ENCODE measurements around the gene HNF4A. TPM values are rescaled to one million over a fixed set of nuclear protein-coding genes. Genes with fewer than 3 reads are reported as not detected.
A peak's percentile ranks its signal among the peaks of the same experiment; 100 is the strongest.
"Not testable (repeated sequence)": the region's sequence is repeated elsewhere in the genome, so short reads cannot be mapped to it uniquely, and the experiment has no call there.

HNF4A gene
- total RNA-seq, 1 donor from 2014 or later: not detected

GRCh38 chr20:44450903-44451450 is 95.5 kb downstream of the HNF4A start:
- no peak for ATAC-seq (ENCODE audit: poor library complexity)
- intact Hi-C loops (cut with DNase I): no loop called here
- no peak for DNase-seq

DNA sequence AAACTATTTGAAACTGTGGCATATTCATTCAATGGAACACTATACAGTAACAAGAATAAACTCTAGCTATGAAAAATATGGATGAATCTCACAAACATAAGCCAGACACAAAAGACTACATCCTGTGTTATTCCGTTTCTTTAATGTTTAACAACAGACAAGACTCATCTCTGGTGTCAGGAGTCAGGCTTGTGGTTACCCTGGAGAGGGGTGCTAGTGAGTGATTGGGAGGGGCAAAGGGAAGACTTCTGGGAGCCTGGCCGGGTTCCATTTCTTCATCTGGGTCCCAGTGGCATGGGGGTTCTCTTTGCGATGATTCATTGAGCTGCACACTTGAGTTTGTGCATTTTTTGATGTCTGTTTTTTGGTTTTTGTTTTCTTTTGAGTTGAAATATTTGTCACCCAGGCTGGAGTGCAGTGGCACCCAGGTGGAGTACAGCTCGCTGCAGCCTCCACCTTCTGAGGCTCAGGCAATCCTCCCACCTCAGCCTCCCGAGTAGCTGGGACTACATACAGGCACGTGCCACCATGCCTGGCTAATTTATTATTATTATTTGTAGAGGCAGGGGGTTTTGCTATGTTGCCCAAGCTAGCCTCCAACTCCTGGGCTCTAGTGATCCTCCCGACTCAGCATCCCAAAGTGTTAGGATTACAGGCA is 98.9 kb downstream of the HNF4A start:
- DNase-seq: no peak
- no peak for ATAC-seq (ENCODE audit: poor library complexity)
- intact Hi-C loops (cut with DNase I): no loop called here

DNA sequence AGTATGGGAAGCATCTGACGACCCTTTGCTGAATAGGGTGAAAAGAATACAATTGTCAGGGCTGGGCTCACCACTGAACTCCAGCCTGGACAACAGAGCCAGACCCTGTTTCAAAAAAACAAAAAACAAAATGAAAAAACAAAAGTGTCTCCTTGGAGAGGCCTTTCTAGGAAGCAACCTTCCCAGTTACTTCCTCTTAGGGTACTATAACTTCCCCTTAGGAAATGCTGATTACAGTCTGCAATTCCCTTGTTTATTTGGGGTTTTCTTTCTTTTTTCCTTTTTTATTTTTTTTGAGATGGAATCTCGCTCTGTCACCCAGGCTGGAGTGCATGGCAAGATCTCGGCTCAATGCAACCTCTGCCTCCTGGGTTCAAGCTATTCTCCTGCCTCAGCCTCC is 99.6 kb downstream of the HNF4A start:
- intact Hi-C loops (cut with DNase I): no loop called here
- no peak for DNase-seq
- ATAC-seq (ENCODE audit: poor library complexity): no peak

- intact Hi-C loops (cut with DNase I): no loop called here
- ATAC-seq (ENCODE audit: poor library complexity) (no peak), DNase-seq (no peak)
Observed at GRCh38 chr20:44456611-44457010, 101.1 kb downstream of the HNF4A start.

DNA sequence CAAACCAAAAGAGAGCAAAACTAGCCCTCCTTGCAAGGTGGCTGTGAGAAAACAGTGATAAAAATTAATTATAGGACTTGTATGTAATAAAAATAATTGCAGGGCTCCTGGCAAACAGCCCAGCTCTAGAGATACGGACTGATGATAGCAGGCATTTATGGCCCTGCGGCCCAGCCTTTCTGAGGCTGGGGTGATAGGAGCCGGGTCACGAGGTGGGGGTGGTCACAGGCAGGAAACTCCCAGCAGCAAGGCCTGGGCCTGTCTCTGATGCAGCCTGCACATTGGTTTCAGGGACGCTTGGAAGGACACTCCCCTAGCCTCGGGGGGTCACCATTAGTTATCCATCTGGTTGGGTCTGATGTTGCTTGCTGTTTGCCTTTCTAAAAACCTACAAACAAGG is 101.5 kb downstream of the HNF4A start:
- no peak for ATAC-seq (ENCODE audit: poor library complexity)
- no peak for DNase-seq
- intact Hi-C loops (cut with DNase I): no loop called here

DNA sequence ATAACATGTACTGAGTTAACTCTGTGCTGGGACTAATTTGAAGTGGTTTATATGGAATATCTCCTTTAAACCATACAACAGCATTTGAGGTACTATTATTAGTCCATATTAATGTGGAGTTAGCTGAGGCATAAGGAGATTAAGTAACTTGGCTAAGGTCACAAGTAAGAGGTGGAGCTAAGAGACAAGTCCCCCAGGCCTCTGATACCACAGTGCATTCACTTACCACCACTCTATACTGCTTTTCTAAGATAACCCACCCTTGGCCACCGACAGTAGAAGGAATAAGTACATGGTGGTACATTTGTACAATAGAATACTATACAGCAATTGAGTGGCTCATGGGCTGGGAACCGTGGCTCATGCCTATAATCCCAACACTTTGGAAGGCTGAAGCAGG is 103.8 kb downstream of the HNF4A start:
- intact Hi-C loops (cut with DNase I): no loop called here
- ATAC-seq (ENCODE audit: poor library complexity) (no peak), DNase-seq (no peak)

- DNase-seq (no peak), ATAC-seq (ENCODE audit: poor library complexity) (peak; percentile 53)
- intact Hi-C loops (cut with DNase I): loop anchor here (2.0 kb wide), 1 partner anchor 244 kb away; no protein-coding TSS in a partner anchor
Observed at GRCh38 chr20:44460795-44461141, 105.3 kb downstream of the HNF4A start.

GRCh38 chr20:44461142-44461802 is 105.8 kb downstream of the HNF4A start:
- ATAC-seq (ENCODE audit: poor library complexity) (peak; percentile 18), DNase-seq (no peak)
- intact Hi-C loops (cut with DNase I): loop anchor here (2.0 kb wide), 1 partner anchor 244 kb away; no protein-coding TSS in a partner anchor

- intact Hi-C loops (cut with DNase I): loop anchor here (2.0 kb wide), 1 partner anchor 245 kb away; no protein-coding TSS in a partner anchor
- ATAC-seq (ENCODE audit: poor library complexity): no peak
- no peak for DNase-seq
Observed at GRCh38 chr20:44461803-44462174, 106.3 kb downstream of the HNF4A start.

DNA sequence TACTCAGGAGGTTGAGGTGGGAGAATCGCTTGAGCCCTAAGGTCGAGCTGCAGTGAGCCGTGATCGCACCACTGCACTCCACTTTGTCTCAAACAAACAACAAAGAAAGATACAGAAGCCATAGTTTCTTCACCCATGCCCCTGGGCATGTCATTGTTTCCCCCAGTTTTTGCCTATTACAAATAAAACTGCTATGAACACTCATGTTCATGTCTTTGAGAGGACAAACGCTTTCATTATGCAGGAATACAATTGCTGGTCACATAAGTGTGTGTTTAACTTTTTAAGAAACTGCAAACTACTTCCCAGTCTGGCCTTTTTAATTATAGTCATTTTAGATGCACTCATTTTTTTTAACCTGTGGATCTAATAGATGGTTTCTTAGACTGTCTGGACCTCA is 108.0 kb downstream of the HNF4A start:
- no peak for DNase-seq
- ATAC-seq (ENCODE audit: poor library complexity): no peak
- intact Hi-C loops (cut with DNase I): no loop called here

GRCh38 chr20:44464514-44464913 is 109.0 kb downstream of the HNF4A start:
- intact Hi-C loops (cut with DNase I): no loop called here
- ATAC-seq (ENCODE audit: poor library complexity) (no peak), DNase-seq (no peak)

DNA sequence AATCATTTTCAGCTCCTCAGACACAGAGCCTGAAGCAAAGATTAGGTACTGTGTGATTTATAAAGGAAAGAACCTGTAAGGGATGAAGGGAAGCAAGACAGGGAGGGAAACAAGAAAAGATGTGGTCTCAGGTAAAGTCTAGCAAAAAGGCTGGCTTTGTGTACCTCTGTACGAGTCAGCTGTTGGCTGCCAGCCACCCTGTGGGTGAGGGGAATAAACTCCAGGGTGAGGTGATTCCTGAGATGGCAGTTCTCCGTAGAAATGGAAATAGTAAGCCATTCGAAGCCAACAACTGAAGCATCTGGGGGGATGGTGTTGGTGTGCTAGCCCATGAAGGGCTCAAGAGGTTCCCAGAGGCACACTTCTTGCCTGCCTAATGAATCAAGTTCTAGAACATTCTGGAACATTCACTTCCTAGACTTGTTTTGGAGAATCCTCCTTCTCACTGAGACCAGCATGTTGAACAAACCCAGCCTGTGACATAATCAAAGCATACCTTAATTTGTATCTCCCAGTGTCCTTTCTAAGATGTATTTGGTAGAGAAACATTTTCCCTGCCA is 109.6 kb downstream of the HNF4A start:
- intact Hi-C loops (cut with DNase I): loop anchor here (5.0 kb wide), 1 partner anchor 73 kb away; no protein-coding TSS in a partner anchor

DNA sequence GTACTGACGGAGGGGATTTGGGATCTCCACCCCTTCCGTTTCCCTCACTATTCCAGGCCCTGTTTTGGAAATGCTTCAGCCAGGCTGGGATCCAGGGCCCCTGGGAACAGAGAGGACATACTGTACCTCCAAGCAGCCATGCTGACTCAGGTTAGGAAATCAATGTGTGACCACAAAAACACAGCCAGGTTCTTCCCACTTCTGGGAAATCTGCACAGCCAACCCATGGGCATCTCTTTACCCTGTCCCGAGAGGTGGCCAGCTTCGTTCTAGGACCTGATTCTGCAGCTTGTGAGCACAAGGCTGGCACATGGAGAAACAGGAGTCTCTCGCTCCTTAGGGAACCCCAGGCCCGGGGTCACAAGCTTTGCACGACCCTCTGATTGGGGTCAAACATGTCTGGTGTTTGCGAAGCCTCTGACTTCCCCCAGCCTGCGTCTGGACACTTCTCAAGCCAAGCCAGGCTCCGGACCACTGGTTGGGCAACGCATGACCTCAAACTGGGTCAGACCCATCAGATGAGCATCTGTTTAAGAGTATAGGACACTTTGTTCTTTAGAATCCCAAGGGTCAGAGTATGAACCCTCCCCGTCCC is 111.9 kb downstream of the HNF4A start:
- DNase-seq: peak; percentile 64
- intact Hi-C loops (cut with DNase I): loop anchor here (5.0 kb wide), 1 partner anchor 75 kb away; no protein-coding TSS in a partner anchor
- peak; percentile 76 for ATAC-seq (ENCODE audit: poor library complexity)

More for the DNA sequence above, 109.6 kb downstream of the HNF4A start:
- DNase-seq (no peak), ATAC-seq (ENCODE audit: poor library complexity) (no peak)

GRCh38 chr20:44468044-44468782 is 112.7 kb downstream of the HNF4A start:
- ATAC-seq (ENCODE audit: poor library complexity) (no peak), DNase-seq (no peak)
- intact Hi-C loops (cut with DNase I): loop anchor here (5.0 kb wide), 1 partner anchor 76 kb away; no protein-coding TSS in a partner anchor

DNA sequence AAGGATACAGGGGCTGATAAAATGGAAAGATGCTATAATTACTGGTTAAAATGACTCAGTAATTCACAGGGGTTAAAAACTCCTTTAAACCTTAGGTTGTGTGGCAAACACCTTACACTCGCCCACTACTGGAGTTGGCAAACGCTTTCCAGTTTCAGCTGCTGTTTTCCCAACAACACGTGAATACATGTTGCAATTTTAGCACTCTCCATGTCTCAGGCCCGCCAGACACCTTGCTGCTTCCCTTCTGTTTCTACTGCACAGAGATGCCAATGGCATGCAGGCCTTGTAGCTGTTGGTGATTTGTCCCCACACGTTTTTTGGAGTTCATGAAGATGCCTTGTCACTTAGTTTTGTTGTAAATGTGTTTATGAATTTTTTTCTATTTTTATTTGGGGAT is 114.8 kb downstream of the HNF4A start:
- no peak for DNase-seq
- intact Hi-C loops (cut with DNase I): no loop called here

DNA sequence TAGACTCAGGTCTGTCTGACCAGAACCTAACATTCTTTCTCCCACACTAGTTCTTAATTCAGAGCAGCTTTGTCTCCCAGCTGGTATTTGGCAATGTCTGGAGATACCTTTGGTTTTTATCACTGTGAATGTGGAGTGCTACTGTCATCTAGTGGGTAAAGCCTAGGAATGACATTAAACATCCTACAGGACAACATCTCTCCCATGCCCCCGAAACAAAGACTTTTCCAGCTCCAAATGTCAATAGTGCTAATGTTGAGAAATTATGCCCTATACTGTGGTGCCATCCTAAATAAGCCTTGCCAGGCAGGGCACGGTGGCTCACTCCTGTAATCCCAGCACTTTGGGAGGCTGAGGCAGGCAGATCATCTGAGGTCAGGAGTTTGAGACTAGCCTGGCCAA is 116.0 kb downstream of the HNF4A start:
- intact Hi-C loops (cut with DNase I): no loop called here
- ATAC-seq (ENCODE audit: poor library complexity): no peak
- DNase-seq: no peak

More for the DNA sequence above, 114.8 kb downstream of the HNF4A start:
- no peak for ATAC-seq (ENCODE audit: poor library complexity)

DNA sequence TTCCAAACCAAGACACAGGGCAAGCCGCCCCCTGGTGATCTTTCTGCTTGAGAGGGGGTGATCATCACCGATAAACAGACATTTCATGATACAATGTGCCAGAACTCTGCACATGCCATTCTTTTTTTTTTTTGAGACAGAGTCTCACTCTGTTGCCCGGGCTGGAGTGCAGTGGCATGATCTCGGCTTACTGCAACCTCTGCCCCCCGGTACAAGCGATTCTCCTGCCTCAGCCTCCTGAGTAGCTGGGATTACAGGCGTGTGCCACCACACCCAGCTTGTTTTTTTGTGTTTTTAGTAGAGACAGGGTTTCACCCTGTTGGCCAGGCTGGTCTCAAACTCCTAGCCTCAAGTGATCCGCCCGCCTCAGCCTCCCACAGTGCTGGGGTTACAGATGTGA is 116.8 kb downstream of the HNF4A start:
- DNase-seq; intact Hi-C loops (cut with DNase I): not testable (repeated sequence)

DNA sequence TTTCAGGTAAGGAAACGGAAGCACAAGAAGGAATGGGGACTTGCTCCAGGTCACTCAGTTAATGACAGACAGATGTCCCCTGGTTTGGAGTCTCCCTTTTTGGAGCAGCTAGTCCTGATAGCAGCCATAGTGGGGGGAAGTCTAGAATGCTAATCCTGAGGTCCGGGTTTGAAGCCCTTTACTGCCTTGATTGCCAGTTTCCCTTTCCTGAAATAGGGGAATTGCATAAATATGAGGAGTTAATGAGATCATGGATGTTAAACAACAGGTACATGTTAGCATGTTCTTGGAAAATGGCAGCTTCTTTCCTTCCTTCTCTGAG is 119.8 kb downstream of the HNF4A start:
- ATAC-seq (ENCODE audit: poor library complexity) (peak; percentile 16), DNase-seq (no peak)
- intact Hi-C loops (cut with DNase I): no loop called here

More for the DNA sequence above, 116.8 kb downstream of the HNF4A start:
- not testable (repeated sequence) for ATAC-seq (ENCODE audit: poor library complexity)

All from Right ventricle myocardium superior (tissue), 1 donor.